Measurements from ENCODE around the gene ADAMTS6. TPM values are rescaled to one million over a fixed set of nuclear protein-coding genes. Genes with fewer than 3 reads are reported as not detected.

The ADAMTS6 gene
- total RNA-seq, 3 donors from 2014 or later: 0.69 to 3.6 (median 1.4) TPM

DNA sequence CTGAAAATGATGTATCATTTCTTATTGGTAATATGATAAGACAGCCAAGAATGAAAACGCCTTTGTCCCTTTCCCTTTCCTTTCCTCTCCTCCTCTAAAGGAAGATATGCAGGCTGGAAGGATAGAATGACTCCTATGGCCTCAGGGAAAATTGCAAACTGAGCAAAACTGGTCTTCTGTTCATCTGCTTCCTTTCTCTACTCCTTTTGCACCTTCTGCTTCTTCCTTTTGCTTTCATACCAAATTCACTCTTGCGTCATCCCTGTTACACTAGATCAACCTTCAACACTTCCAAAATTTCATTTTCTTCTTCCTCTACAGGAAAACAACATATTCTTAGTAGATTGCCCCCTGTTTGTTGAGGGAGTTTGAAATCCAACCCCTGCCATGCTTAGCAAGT lies 234.1 kb downstream of the ADAMTS6 start:
- Histone ChIP-seq H3K9me3 (no peaks in the 10 kb centered on the region), H3K4me3 (no peak overlapping the region), H3K4me1 (ENCODE audit: low read depth) (no peaks in the 10 kb centered on the region), H3K36me3 (ENCODE audit: low read depth) (no peaks in the 10 kb centered on the region)
- ATAC-seq (no peak), DNase-seq (no peak)
- TF ChIP-seq, protein P1, sequence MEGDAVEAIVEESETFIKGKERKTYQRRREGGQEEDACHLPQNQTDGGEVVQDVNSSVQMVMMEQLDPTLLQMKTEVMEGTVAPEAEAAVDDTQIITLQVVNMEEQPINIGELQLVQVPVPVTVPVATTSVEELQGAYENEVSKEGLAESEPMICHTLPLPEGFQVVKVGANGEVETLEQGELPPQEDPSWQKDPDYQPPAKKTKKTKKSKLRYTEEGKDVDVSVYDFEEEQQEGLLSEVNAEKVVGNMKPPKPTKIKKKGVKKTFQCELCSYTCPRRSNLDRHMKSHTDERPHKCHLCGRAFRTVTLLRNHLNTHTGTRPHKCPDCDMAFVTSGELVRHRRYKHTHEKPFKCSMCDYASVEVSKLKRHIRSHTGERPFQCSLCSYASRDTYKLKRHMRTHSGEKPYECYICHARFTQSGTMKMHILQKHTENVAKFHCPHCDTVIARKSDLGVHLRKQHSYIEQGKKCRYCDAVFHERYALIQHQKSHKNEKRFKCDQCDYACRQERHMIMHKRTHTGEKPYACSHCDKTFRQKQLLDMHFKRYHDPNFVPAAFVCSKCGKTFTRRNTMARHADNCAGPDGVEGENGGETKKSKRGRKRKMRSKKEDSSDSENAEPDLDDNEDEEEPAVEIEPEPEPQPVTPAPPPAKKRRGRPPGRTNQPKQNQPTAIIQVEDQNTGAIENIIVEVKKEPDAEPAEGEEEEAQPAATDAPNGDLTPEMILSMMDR (IDR thresholded peaks at IDR 0.05): no peak
- intact Hi-C loops (cut with DNase I, micrococcal nuclease): no loop called here

DNA sequence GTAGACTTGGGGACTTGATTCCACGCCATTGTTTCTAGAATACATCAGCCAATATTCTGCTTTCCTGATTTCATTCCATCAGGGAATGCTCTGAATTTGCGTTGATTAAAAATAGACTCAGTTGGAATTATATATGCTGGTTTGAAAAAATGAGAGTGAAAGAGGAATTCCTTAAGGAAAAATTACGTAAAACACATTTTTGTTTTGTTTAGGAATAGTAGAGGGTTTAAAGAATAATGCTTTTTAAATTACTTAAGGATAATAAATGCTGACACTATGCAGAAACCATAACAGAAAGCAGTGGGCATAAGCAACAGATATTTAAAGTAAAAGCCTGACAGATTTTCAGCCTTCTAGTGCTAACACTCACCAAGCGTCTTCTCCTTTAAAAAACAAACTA lies 235.0 kb downstream of the ADAMTS6 start:
- Histone ChIP-seq H3K4me1 (ENCODE audit: low read depth) (no peaks in the 10 kb centered on the region), H3K4me3 (no peak overlapping the region), H3K9me3 (no peaks in the 10 kb centered on the region), H3K36me3 (ENCODE audit: low read depth) (no peaks in the 10 kb centered on the region)
- DNase-seq: no peak
- intact Hi-C loops (cut with DNase I, micrococcal nuclease): no loop called here
- no peak for ATAC-seq
- TF ChIP-seq, protein P1 (IDR thresholded peaks at IDR 0.05): no peak

DNA sequence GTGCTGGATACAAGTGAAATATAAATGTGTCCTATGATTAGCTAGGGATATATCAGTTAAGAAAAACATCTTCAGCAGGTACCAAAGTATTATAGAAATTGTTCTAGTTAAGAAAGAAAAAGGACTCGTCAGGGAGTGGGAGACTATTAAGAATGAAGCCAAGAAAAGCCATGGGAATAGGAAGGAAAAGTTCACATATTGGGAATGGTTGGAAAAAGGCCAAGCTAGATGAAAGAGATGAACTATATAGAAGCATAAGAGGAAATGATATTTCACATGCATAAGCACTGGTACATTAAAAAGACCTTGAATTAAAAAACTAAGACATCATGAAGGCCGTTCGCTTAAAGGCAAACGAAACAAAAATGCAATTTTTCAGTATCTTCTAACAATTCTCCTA lies 237.7 kb downstream of the ADAMTS6 start:
- Histone ChIP-seq H3K4me1 (ENCODE audit: low read depth) (no peaks in the 10 kb centered on the region), H3K4me3 (no peak overlapping the region), H3K36me3 (ENCODE audit: low read depth) (no peaks in the 10 kb centered on the region), H3K9me3 (no peaks in the 10 kb centered on the region)
- intact Hi-C loops (cut with DNase I, micrococcal nuclease): no loop called here
- ATAC-seq (no peak), DNase-seq (no peak)
- TF ChIP-seq, protein P1 (IDR thresholded peaks at IDR 0.05): no peak

DNA sequence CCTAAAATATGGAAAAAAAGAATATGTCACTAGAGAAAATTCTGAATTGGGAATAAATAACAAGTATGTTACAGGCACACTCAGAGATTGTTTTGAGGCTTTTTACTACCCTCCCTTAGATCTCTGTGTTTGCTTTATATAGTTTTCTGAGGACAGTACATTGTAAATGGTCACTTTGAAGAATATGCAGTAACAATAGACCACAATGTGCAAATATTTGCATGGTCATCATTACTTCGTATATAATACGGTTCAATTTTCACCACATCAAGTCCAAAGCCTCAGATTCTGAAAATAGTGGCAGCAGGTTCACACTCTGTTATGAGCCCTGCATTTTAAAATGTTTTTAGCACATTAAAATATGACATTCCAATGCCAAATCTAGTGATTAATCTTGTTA lies 238.6 kb downstream of the ADAMTS6 start:
- Histone ChIP-seq H3K9me3 (no peaks in the 10 kb centered on the region), H3K36me3 (ENCODE audit: low read depth) (no peaks in the 10 kb centered on the region), H3K4me3 (no peak overlapping the region), H3K4me1 (ENCODE audit: low read depth) (no peaks in the 10 kb centered on the region)
- no peak for ATAC-seq
- no peak for DNase-seq
- TF ChIP-seq, protein P1 (IDR thresholded peaks at IDR 0.05): no peak
- intact Hi-C loops (cut with DNase I, micrococcal nuclease): no loop called here

DNA sequence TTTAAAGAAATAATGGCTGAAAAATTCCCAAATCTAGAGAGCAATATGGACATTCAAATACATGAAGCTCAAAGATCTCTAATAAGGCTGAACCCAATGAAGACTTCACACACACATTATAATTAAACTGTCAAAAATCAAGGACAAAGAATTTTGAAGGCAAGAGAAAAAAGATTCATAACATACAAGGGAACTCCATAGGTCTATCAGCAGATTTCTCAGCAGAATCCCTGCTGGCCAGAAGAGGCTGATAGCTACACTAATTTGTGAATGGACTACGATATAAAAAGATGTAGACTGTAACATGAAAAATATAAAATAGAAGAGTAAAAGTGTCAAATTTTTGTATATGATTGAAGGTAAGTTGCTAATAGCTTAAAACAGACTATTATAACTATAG lies 251.9 kb downstream of the ADAMTS6 start:
- Histone ChIP-seq H3K4me3 (no peak overlapping the region), H3K9me3 (peaks cover 17% of the 10 kb centered on the region), H3K36me3 (ENCODE audit: low read depth) (no peaks in the 10 kb centered on the region), H3K4me1 (ENCODE audit: low read depth) (no peaks in the 10 kb centered on the region)
- TF ChIP-seq, protein P1 (IDR thresholded peaks at IDR 0.05): no peak
- no peak for ATAC-seq
- DNase-seq: no peak
- intact Hi-C loops (cut with DNase I, micrococcal nuclease): no loop called here

DNA sequence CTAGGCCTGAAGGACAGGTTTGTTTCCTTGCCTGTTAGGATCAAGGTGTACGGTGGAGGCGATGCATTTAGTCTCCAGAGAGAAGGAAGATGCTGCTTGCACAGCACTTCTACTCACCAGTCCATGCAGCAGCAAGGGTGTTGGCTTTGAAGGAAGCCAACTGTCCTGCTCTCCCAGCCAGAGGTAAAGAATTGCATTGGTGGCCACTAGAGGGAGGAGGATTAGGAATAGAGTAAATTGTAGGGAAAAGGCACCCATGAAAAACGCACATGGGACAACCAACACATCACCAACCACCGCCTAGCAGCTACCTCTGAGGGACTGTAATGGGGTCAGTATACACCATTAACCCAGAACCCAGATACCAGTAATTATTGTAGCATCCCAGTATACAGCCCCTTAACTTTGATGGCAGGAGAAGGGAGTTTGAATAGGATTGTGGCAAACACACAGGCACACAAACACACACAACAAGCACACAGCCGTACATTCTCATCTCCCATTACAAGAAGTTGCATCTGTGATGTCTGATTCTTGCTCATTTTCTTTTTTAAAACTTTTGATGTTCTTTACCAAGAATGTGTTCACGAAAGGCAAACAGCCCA lies 267.7 kb downstream of the ADAMTS6 start:
- TF ChIP-seq, protein P1 (IDR thresholded peaks at IDR 0.05): no peak
- Histone ChIP-seq H3K9me3 (no peaks in the 10 kb centered on the region), H3K4me3 (no peak overlapping the region), H3K36me3 (ENCODE audit: low read depth) (no peaks in the 10 kb centered on the region), H3K4me1 (ENCODE audit: low read depth) (no peaks in the 10 kb centered on the region)
- peak in 1 of 3 donors; percentile 39 for DNase-seq
- ATAC-seq: peak; percentile 66
- intact Hi-C loops (cut with DNase I, micrococcal nuclease): no loop called here

Data from mucosa of descending colon (tissue), 3 donors.